K562 (cell line): ENCODE measurements around the gene LAMA5. TPM values are rescaled to one million over a fixed set of nuclear protein-coding genes. Genes with fewer than 3 reads are reported as not detected.
A peak's percentile ranks its signal among the peaks of the same experiment; 100 is the strongest.

Source experiments
- ATAC-seq: fragments of 200-7000 bp; cut with Tn5 transposase; 3 replicates; pipeline ENCODE4 v1.9.1; 2020; ENCODE audit warnings: moderate library complexity
- BruUV-seq: library from RNA; stranded (reverse); fragments of 400-500 nt; replicated peaks from 2 replicates; lab custom pipeline; 2021; lab: Mats Ljungman, UMichigan
- CTCF ChIA-PET: fragments of 300-600 bp; formaldehyde crosslinking; extraction: SDS; loops from one replicate; lab custom pipeline; 2021; ENCODE audit warnings: low intra/inter-chr PET ratio; lab: Yijun Ruan, JAX
- POLR2A ChIA-PET: fragments of 300-600, 350-650 bp; sonication (Branson Sonifier 250); formaldehyde crosslinking; extraction: SDS; loops from one replicate; lab custom pipeline; 2021; ENCODE audit warnings: antibody characterized with exemption, inconsistent platforms; lab: Yijun Ruan, JAX
- DNase-seq, 4 experiments: peaks; one replicate each; pipeline versions ENCODE4 v3.0.0 to v3.0.0-alpha.2; 2011 to 2018; ENCODE audit warnings: low spot score in 3 of 4, mixed read lengths in 3 of 4; ENCODE audit errors: extremely low read depth in 1 of 4
- FAIRE-seq: peaks from 2 replicates; lab custom pipeline; 2011; peaks lifted over from hg19 to GRCh38; lab: Jason Lieb, UNC
- H2AFZ ChIP-seq: 2 replicates; pipeline ENCODE4 v1.6.0; 2011; ENCODE audit warnings: low read depth, low read length, control low read depth, inconsistent platforms
- H3K27ac ChIP-seq: fragments of 200-600 bp; 3 replicates; pipeline ENCODE4 v1.8.0; 2011; ENCODE audit warnings: low read depth, mild to moderate bottlenecking, control low read depth, inconsistent platforms, low read length, moderate library complexity, mixed read lengths; ENCODE audit errors: extremely low read depth
- H3K27me3 ChIP-seq, 2 experiments: fragments of 300-600 bp in 1 of 2; 2 replicates in 1 of 2; 3 replicates in 1 of 2; pipeline versions ENCODE4 v1.6.0 to v1.8.0; 2011; ENCODE audit warnings: inconsistent platforms in 2 of 2, low read length in 2 of 2, mild to moderate bottlenecking in 1 of 2, mixed read lengths in 1 of 2, moderate library complexity in 1 of 2; ENCODE audit not compliant: control insufficient read depth in 2 of 2, insufficient read depth in 2 of 2
- H3K36me3 ChIP-seq: fragments of 300-600 bp; 3 replicates; pipeline ENCODE4 v1.8.0; 2011; ENCODE audit warnings: mild to moderate bottlenecking, low read length, inconsistent platforms; ENCODE audit not compliant: control insufficient read depth, insufficient read depth
- H3K4me1 ChIP-seq, 2 experiments: fragments of 200-600 bp in 1 of 2; replicated peaks in 1 of 2; 2 replicates in 1 of 2; 3 replicates in 1 of 2; pipeline versions ENCODE4 v1.5.1 to v1.8.0; 2011; ENCODE audit warnings: inconsistent platforms in 2 of 2, low read length in 2 of 2, mild to moderate bottlenecking in 1 of 2, mixed read lengths in 1 of 2, moderate library complexity in 1 of 2; ENCODE audit not compliant: control insufficient read depth in 2 of 2, insufficient read depth in 2 of 2
- H3K4me2 ChIP-seq: 2 replicates; pipeline ENCODE4 v1.6.1; 2011; ENCODE audit warnings: low read length, control low read depth, inconsistent platforms, mixed read lengths; ENCODE audit not compliant: insufficient read depth
- H3K4me3 ChIP-seq: fragments of 200-600 bp; sonication (generic), shearing (Covaris generic); 2 replicates; pipeline ENCODE4 v1.5.1; 2016; ENCODE audit warnings: control low read depth, inconsistent platforms
- H3K79me2 ChIP-seq: fragments of 200-600 bp; 3 replicates; pipeline ENCODE4 v1.8.0; 2011; ENCODE audit warnings: low read length, inconsistent platforms; ENCODE audit not compliant: control insufficient read depth, insufficient read depth
- H3K9ac ChIP-seq, 2 experiments: 2 replicates each; pipeline versions ENCODE4 v1.6.0 to v1.6.1; 2011; ENCODE audit warnings: low read depth in 2 of 2, low read length in 2 of 2, control low read depth in 1 of 2, inconsistent platforms in 1 of 2, mild to moderate bottlenecking in 1 of 2, mixed read lengths in 1 of 2; ENCODE audit not compliant: insufficient read depth in 1 of 2
- H3K9me1 ChIP-seq: one replicate; pipeline ENCODE4 v1.6.0; 2011; ENCODE audit warnings: inconsistent platforms, mild to moderate bottlenecking, low read length, moderate library complexity; ENCODE audit not compliant: control insufficient read depth, insufficient read depth
- H3K9me3 ChIP-seq: replicated peaks from 2 replicates; pipeline ENCODE4 v1.5.1; 2011; ENCODE audit warnings: low read depth, low read length, inconsistent platforms; ENCODE audit not compliant: control insufficient read depth, insufficient read depth
- H4K20me1 ChIP-seq: replicated peaks from 2 replicates; pipeline ENCODE4 v1.6.1; 2011; ENCODE audit warnings: low read length, inconsistent platforms, mixed read lengths; ENCODE audit not compliant: control insufficient read depth, insufficient read depth
- CREM ChIP-seq: IDR thresholded peaks from 2 replicates; pipeline ENCODE4 v1.6.1; 2014; ENCODE audit warnings: antibody characterized with exemption, low read depth
- CTBP1 ChIP-seq: fragments of 450-650 bp; IDR thresholded peaks from 2 replicates; pipeline ENCODE4 v1.6.1; 2016; ENCODE audit warnings: borderline replicate concordance
- CTCF ChIP-seq, 3 experiments: IDR thresholded peaks in 2 of 3; conservative IDR thresholded peaks in 1 of 3; 2 replicates each; pipeline ENCODE4 v1.5.1; 2011 to 2012; ENCODE audit warnings: low read length in 3 of 3, mild to moderate bottlenecking in 3 of 3, control low read depth in 2 of 3, improper control_type of control experiment in 1 of 3, inconsistent platforms in 1 of 3, low read depth in 1 of 3, mixed read lengths in 1 of 3, moderate library complexity in 1 of 3; ENCODE audit not compliant: insufficient read depth in 2 of 3
- PREB ChIP-seq: sonication (generic); formaldehyde crosslinking; IDR thresholded peaks from 2 replicates; pipeline ENCODE4 v1.8.1; 2023; ENCODE audit warnings: mild to moderate bottlenecking, missing genetic modification reagents
- RBM22 ChIP-seq: fragments of 200-400 bp; formaldehyde crosslinking; IDR thresholded peaks from 2 replicates; pipeline ENCODE4 v1.6.1; 2018; ENCODE audit warnings: low read length, low read depth; ENCODE audit not compliant: poor library complexity, severe bottlenecking
- SIN3A ChIP-seq, 2 experiments: fragments of 150-350 bp in 1 of 2; IDR thresholded peaks; 2 replicates each; pipeline ENCODE4 v1.6.1; 2011 to 2016; ENCODE audit warnings: borderline replicate concordance in 2 of 2, low read depth in 2 of 2, low read length in 2 of 2, mild to moderate bottlenecking in 2 of 2, moderate library complexity in 2 of 2; ENCODE audit not compliant: control insufficient read depth in 1 of 2
- XRCC5 ChIP-seq: fragments of 200-400 bp; formaldehyde crosslinking; IDR thresholded peaks from 2 replicates; pipeline ENCODE4 v1.6.1; 2017; ENCODE audit warnings: low read depth, mild to moderate bottlenecking, low read length
- ZNF124 ChIP-seq: sonication (generic); formaldehyde crosslinking; IDR thresholded peaks from 2 replicates; pipeline ENCODE4 v1.8.1; 2022; ENCODE audit warnings: missing genetic modification reagents
- ZNF395 ChIP-seq: fragments of 200-800 bp; sonication (Bioruptor generic); IDR thresholded peaks from 2 replicates; pipeline ENCODE4 v1.6.1; 2017; ENCODE audit warnings: missing genetic modification characterization, missing compliant biosample characterization
- ZNF644 ChIP-seq: fragments of 200-800 bp; sonication (Bioruptor generic); IDR thresholded peaks from 2 replicates; pipeline ENCODE4 v1.6.1; 2016; ENCODE audit warnings: low read depth, missing genetic modification characterization, missing compliant biosample characterization
- WGBS: fragments of 100-300 bp; shearing (Covaris generic); methylation state at CpG from one replicate; pipeline ENCODE4 v1.1.6; 2016; ENCODE audit warnings: low coverage, mixed read lengths; ENCODE audit not compliant: insufficient coverage; ENCODE audit errors: missing lambda C conversion rate; 5-methylcytosine and 5-hydroxymethylcytosine counted together
- in situ Hi-C: fragments of 300-500 bp; cut with MboI; formaldehyde crosslinking; loops from 4 replicates; pipeline ENCODE4 v1.15.0; 2018; ENCODE audit warnings: inconsistent platforms, mixed read lengths
- intact Hi-C: fragments of 100-400 bp; cut with micrococcal nuclease; formaldehyde crosslinking; loops from 2 replicates; pipeline ENCODE4 v1.14.2; 2022
- polyA plus RNA-seq, 8 experiments: library from polyadenylated mRNA; depleted of rRNA in 4 of 8; stranded (reverse) in 5 of 8; unstranded in 3 of 8; fragments of >200 nt; fragmentation: Nextera tagmentation in 2 of 8; fragmentation: Illumina TruSeq in 1 of 8; extraction: Ambion mirVana in 2 of 8; extraction: Trizol in 1 of 8; gene quantifications; 2 replicates each; pipeline versions ENCODE4 v1.2.1 to v1.2.3, GENCODE V29; 2011 to 2014; ENCODE audit warnings: inconsistent platforms in 1 of 8, missing spikeins in 1 of 8
- total RNA-seq, 7 experiments: library from RNA; depleted of rRNA in 6 of 7; stranded (reverse); fragments of >200 nt in 6 of 7; fragmentation: Illumina TruSeq in 2 of 7; extraction: Trizol in 2 of 7; gene quantifications; 2 replicates each; pipeline versions ENCODE4 v1.2.1 to v1.2.3, GENCODE V29; 2011 to 2021; ENCODE audit warnings: low replicate concordance in 1 of 7
- TF ChIP-seq, protein P1 (sequence below): sonication (generic); formaldehyde crosslinking; IDR thresholded peaks from 2 replicates; pipeline ENCODE4 v1.8.0; 2022; ENCODE audit warnings: missing genetic modification reagents, mild to moderate bottlenecking, moderate library complexity, borderline replicate concordance
- TF ChIP-seq, protein P2 (sequence below): sonication (generic); formaldehyde crosslinking; IDR thresholded peaks from 2 replicates; pipeline ENCODE4 v1.8.0; 2022; ENCODE audit warnings: mild to moderate bottlenecking, missing genetic modification reagents

LAMA5 gene
- total and polyA plus RNA-seq, 9 of the 15 experiments (the other 6 are each of a cell fraction or from before 2014, with no cell fraction given) = 0.31 to 101 (median 7.8) TPM

DNA sequence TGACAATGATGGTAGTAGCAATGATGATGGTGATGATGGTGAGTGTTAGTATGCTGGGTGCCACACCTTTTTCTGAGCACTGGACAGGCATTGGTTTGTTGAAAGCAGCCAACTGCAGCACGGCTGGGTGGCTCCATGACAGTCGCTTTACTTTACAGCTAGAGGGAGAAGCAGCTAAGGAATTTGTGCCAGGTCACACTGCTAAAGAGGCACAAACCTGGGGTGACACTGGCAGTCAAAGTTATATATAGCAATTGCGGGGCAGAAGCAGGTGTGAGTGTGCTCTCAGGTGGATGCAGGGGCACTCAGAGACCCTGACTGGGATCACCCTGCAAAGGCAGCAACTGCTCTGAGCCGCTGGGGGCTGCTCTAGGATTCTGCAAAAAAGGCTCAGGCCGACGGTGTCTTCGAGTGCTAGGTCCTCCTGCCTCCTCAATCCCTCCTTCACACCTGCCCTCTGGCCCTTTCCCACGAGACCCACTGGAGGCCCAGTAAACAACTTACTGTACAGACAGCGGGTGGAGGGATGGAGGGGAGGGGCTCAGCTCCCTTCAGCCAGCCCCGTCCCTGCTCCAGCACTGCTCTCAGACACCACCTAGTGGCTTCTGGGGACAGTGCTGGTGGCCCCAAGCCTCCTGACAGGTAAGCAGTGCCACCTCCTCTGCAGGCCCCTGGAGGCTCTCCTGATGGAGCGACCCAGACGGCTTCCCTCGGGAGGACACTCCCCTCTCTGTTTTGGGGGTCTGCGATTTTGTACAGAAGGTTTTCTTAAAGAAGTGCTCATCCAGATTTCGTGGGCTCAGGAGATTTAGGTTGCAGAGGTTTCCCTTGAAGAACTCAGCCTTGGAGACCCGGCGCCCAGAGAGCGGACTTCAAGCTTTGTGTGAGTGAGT is 15.4 kb upstream of the LAMA5 start:
- Histone ChIP-seq H3K4me1 (peaks cover 2 to 40% of the 10 kb centered on the region in 2 experiments; a peak in 3 of 5 replicates), H3K9me3 (peaks cover 2% of the 10 kb centered on the region; the same call in 1 of the 2 replicates), H4K20me1 (peaks cover 7% of the 10 kb centered on the region), H3K79me2 (peaks cover 36% of the 10 kb centered on the region), H3K27ac (no peak overlapping the region), H3K36me3 (peaks cover 32% of the 10 kb centered on the region), H3K4me2 (no peak overlapping the region), H2AFZ (no peak overlapping the region), H3K9me1 (no peaks in the 10 kb centered on the region), H3K9ac (no peak overlapping the region), H3K4me3 (no peak overlapping the region), H3K27me3 (no peaks in the 10 kb centered on the region)
- intact Hi-C loops = loop anchor here (1.0 to 10.0 kb wide), 2 partner anchors 80 to 238 kb away; partner anchors contain the start of genes ADRM1, PSMA7 and SS18L1
- in situ Hi-C loops = no loop called here
- ChIA-PET CTCF (interaction anchor here (0.5 to 1.9 kb wide), 4 partner anchors 80 to 372 kb away, joined by 3 to 14 read pairs (median 3); partner anchors contain the start of gene ADRM1), POLR2A (interaction anchor here (0.5 to 1.4 kb wide), 4 partner anchors 11 to 406 kb away, joined by 3 to 6 read pairs (median 4); no protein-coding TSS in a partner anchor)
- DNase-seq = peak; percentile 76 to 88 (median 82)
- ATAC-seq = peak; percentile 87
- BruUV-seq = no TSS peak
- WGBS = 46% methylated on average over 18 of the region's 18 CpGs
- FAIRE-seq = peak; percentile 87
- TF ChIP-seq ZNF395 (CRISPR knock-in tag) (no peak), ZNF124 (CRISPR knock-in tag) (no peak), XRCC5 (peak; percentile 68; the same call in 1 of the 2 replicates), CTCF (IDR thresholded peaks at IDR 0.05 in 2 of 3, conservative IDR thresholded peaks at IDR 0.05 in 1 of 3; ENCODE audit: insufficient read depth in 2 of 3, low read depth in 1 of 3, low read length in 3 of 3) (peak; percentile 96 to 97 (median 97)), PREB (CRISPR knock-in tag) (no peak), CREM (peak; percentile 66; the same call in 1 of the 2 replicates), ZNF644 (tag) (no peak), SIN3A (IDR thresholded peaks at IDR 0.05; ENCODE audit: borderline replicate concordance in 2 of 2, control insufficient read depth in 1 of 2, low read depth in 2 of 2, low read length in 2 of 2) (0 out of 4 replicates have a peak, but pooled peaks of 1 of the 2 experiments have one; percentile 62), RBM22 (no peak), CTBP1 (peak; percentile 73)
- TF ChIP-seq, protein P1, sequence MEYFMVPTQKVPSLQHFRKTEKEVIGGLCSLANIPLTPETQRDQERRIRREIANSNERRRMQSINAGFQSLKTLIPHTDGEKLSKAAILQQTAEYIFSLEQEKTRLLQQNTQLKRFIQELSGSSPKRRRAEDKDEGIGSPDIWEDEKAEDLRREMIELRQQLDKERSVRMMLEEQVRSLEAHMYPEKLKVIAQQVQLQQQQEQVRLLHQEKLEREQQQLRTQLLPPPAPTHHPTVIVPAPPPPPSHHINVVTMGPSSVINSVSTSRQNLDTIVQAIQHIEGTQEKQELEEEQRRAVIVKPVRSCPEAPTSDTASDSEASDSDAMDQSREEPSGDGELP = peak; percentile 71; the same call in 1 of the 2 replicates
- TF ChIP-seq, protein P2, sequence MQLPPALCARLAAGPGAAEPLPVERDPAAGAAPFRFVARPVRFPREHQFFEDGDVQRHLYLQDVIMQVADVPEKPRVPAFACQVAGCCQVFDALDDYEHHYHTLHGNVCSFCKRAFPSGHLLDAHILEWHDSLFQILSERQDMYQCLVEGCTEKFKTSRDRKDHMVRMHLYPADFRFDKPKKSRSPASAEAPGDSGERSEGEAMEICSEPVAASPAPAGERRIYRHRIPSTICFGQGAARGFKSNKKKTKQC = 0 out of 2 replicates have a peak, but pooled peaks have one; percentile 9
